Measurements from ENCODE around the gene MARCHF3. TPM values are rescaled to one million over a fixed set of nuclear protein-coding genes. Genes with fewer than 3 reads are reported as not detected.

MARCHF3 gene
- total and polyA plus RNA-seq, 2 of the 13 experiments (the other 11 are each of a cell fraction or from before 2014, with no cell fraction given), result 4.8 to 11.9 TPM

GRCh38 chr5:127031147-127031862 is 947 bp upstream of the MARCHF3 start (continued):
- no peak; the same call in 1 of the 2 replicates for TF ChIP-seq NAIF1 (CRISPR knock-in tag; IDR thresholded peaks at IDR 0.05; ENCODE audit: borderline replicate concordance)
- TF ChIP-seq EHMT2 (IDR thresholded peaks at IDR 0.05; ENCODE audit: borderline replicate concordance, low read depth, low read length), result no peak
- TF ChIP-seq FOXO1 (CRISPR knock-in tag; IDR thresholded peaks at IDR 0.05), result no peak
- 0 out of 2 replicates have a peak, but pooled peaks have one; percentile 10 for TF ChIP-seq SKIL (CRISPR knock-in tag; IDR thresholded peaks at IDR 0.05; ENCODE audit: borderline replicate concordance)
- TF ChIP-seq, protein P1, sequence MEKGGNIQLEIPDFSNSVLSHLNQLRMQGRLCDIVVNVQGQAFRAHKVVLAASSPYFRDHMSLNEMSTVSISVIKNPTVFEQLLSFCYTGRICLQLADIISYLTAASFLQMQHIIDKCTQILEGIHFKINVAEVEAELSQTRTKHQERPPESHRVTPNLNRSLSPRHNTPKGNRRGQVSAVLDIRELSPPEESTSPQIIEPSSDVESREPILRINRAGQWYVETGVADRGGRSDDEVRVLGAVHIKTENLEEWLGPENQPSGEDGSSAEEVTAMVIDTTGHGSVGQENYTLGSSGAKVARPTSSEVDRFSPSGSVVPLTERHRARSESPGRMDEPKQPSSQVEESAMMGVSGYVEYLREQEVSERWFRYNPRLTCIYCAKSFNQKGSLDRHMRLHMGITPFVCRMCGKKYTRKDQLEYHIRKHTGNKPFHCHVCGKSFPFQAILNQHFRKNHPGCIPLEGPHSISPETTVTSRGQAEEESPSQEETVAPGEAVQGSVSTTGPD (CRISPR knock-in tag; IDR thresholded peaks at IDR 0.05), result no peak
- TF ChIP-seq, protein P2, sequence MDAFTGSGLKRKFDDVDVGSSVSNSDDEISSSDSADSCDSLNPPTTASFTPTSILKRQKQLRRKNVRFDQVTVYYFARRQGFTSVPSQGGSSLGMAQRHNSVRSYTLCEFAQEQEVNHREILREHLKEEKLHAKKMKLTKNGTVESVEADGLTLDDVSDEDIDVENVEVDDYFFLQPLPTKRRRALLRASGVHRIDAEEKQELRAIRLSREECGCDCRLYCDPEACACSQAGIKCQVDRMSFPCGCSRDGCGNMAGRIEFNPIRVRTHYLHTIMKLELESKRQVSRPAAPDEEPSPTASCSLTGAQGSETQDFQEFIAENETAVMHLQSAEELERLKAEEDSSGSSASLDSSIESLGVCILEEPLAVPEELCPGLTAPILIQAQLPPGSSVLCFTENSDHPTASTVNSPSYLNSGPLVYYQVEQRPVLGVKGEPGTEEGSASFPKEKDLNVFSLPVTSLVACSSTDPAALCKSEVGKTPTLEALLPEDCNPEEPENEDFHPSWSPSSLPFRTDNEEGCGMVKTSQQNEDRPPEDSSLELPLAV (CRISPR knock-in tag; conservative IDR thresholded peaks at IDR 0.05; ENCODE audit: low read depth), result no peak
- no peak for TF ChIP-seq ZNF605 (CRISPR knock-in tag; IDR thresholded peaks at IDR 0.05)
- no peak for TF ChIP-seq NFYC (CRISPR knock-in tag; IDR thresholded peaks at IDR 0.05)
- TF ChIP-seq, protein P3, sequence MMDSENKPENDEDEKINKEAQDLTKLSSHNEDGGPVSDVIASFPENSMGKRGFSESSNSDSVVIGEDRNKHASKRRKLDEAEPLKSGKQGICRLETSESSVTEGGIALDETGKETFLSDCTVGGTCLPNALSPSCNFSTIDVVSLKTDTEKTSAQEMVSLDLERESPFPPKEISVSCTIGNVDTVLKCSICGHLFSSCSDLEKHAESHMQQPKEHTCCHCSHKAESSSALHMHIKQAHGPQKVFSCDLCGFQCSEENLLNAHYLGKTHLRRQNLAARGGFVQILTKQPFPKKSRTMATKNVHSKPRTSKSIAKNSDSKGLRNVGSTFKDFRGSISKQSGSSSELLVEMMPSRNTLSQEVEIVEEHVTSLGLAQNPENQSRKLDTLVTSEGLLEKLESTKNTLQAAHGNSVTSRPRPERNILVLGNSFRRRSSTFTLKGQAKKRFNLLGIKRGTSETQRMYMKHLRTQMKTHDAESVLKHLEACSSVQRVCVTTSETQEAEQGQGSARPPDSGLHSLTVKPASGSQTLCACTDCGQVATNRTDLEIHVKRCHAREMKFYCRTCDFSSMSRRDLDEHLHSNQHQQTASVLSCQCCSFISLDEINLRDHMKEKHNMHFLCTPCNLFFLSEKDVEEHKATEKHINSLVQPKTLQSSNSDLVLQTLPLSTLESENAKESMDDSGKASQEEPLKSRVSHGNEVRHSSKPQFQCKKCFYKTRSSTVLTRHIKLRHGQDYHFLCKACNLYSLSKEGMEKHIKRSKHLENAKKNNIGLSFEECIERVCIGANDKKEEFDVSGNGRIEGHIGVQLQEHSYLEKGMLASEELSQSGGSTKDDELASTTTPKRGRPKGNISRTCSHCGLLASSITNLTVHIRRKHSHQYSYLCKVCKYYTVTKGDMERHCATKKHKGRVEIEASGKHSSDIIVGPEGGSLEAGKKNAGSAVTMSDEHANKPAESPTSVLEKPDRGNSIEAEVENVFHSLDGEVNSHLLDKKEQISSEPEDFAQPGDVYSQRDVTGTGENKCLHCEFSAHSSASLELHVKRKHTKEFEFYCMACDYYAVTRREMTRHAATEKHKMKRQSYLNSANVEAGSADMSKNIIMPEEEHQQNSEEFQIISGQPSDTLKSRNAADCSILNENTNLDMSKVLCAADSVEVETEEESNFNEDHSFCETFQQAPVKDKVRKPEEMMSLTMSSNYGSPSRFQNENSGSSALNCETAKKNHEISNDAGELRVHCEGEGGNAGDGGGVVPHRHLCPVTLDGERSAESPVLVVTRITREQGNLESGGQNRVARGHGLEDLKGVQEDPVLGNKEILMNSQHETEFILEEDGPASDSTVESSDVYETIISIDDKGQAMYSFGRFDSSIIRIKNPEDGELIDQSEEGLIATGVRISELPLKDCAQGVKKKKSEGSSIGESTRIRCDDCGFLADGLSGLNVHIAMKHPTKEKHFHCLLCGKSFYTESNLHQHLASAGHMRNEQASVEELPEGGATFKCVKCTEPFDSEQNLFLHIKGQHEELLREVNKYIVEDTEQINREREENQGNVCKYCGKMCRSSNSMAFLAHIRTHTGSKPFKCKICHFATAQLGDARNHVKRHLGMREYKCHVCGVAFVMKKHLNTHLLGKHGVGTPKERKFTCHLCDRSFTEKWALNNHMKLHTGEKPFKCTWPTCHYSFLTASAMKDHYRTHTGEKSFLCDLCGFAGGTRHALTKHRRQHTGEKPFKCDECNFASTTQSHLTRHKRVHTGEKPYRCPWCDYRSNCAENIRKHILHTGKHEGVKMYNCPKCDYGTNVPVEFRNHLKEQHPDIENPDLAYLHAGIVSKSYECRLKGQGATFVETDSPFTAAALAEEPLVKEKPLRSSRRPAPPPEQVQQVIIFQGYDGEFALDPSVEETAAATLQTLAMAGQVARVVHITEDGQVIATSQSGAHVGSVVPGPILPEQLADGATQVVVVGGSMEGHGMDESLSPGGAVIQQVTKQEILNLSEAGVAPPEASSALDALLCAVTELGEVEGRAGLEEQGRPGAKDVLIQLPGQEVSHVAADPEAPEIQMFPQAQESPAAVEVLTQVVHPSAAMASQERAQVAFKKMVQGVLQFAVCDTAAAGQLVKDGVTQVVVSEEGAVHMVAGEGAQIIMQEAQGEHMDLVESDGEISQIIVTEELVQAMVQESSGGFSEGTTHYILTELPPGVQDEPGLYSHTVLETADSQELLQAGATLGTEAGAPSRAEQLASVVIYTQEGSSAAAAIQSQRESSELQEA (CRISPR knock-in tag; IDR thresholded peaks at IDR 0.05; ENCODE audit: not compliant biosample characterization), result no peak
- TF ChIP-seq TRIM24 (CRISPR knock-in tag; IDR thresholded peaks at IDR 0.05), result no peak
- TF ChIP-seq ZNF3 (CRISPR knock-in tag; IDR thresholded peaks at IDR 0.05), result no peak
- TF ChIP-seq ZNF256 (CRISPR knock-in tag; conservative IDR thresholded peaks at IDR 0.05), result no peak
- TF ChIP-seq, protein P4, sequence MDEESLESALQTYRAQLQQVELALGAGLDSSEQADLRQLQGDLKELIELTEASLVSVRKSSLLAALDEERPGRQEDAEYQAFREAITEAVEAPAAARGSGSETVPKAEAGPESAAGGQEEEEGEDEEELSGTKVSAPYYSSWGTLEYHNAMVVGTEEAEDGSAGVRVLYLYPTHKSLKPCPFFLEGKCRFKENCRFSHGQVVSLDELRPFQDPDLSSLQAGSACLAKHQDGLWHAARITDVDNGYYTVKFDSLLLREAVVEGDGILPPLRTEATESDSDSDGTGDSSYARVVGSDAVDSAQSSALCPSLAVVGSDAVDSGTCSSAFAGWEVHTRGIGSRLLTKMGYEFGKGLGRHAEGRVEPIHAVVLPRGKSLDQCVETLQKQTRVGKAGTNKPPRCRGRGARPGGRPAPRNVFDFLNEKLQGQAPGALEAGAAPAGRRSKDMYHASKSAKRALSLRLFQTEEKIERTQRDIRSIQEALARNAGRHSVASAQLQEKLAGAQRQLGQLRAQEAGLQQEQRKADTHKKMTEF (CRISPR knock-in tag; IDR thresholded peaks at IDR 0.05), result no peak
